Measurements from ENCODE around the gene OR6C68.
"Not testable (repeated sequence)": the region's sequence is repeated elsewhere in the genome, so short reads cannot be mapped to it uniquely, and the experiment has no call there.

Gene OR6C68

DNA sequence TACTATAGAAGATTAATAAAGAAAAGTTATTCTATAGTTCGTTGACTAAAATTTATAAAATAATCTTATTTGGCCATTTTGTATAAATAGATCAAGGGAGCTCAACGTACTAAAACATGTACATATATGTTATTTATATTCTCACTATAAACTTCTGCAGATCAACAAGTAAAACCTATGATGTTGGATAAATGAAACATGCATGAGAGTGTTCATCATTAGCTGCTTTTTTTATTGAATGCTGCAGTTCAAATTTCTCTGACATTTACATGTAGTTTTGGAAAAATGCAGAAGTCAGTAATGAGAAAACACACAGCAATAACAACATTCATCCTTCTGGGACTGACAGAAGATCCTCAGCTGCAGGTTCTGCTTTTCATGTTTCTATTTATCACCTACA, at the start of gene OR6C68:
Gene OR6C68 (plus strand): TSS at position 301 of the 400 bp plus-strand sequence. CDS start 0 bp downstream, at position 301.
- DNase-seq = no peak

GRCh38 chr12:55443776-55444175, 48.4 kb upstream of the OR6C68 start, which contains the start of gene OR6C2:
Gene OR6C2, plus strand, starts transcription at chr12:55444076. Its CDS starts 8,138 bp downstream, at chr12:55452214.
- no peak for DNase-seq

GRCh38 chr12:55445357-55445756, 46.8 kb upstream of the OR6C68 start:
- DNase-seq = no peak

- DNase-seq = no peak
Measured at GRCh38 chr12:55446326-55446725, 45.9 kb upstream of the OR6C68 start.

- no peak for DNase-seq
Measured at GRCh38 chr12:55448825-55449224, 43.4 kb upstream of the OR6C68 start.

DNA sequence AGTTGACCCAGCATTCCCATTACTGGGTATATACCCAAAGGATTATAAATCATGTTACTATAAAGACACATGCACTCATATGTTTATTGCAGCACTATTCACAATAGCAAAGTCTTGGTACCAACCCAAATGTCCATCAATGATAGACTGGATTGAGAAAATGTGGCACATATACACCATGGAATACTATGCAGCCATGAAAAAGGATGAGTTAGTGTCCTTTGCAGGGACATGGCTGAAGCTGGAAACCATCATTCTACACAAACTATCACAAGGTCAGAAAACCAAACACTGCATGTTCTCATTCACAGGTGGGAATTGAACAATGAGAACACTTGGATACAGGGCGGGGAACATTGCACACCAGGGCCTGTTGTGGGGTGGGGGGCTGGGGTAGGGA, 27.3 kb upstream of the OR6C68 start:
- not testable (repeated sequence) for DNase-seq

GRCh38 chr12:55467836-55468235, 24.3 kb upstream of the OR6C68 start:
- DNase-seq = no peak

- no peak for DNase-seq
Measured at GRCh38 chr12:55469291-55469690, 22.9 kb upstream of the OR6C68 start.

DNA sequence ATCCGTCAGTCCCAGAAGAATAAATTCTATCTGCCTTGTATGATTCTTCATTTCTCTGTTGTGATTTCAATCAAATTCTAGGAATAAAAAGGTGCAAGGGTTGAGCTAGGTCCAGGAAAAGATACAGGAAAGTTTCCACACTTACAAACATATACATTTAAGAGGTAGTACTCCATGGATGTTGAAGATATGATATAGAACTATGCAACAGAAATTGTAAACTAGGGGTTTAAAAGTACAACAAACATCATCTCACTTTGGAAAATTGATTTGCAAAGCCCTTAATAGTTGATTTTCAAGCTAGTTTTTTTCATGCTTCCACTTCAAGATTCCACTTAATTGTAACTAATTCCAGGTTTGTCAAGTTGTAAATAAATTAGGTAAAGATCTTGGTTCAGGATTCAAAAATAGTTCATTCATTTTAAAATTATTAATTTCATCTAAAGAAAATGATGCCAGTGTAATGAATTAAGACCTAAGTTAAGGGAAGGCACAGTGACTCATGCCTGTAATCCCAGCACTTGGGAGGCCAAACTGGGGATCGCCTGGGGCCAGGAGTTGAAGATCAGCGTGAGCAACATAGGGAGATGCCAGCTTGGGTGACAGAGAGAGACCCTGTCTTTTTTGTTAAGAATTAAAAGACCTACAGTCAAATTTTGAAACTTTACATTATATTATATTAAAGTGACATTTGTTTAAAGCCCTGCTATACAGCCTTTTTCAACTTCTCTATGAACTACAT, 21.9 kb upstream of the OR6C68 start, which contains the start of gene OR6C70:
Gene OR6C70 (minus strand): TSS at position 51 of the 742 bp plus-strand sequence. CDS start 0 bp downstream, at position 51.
- no peak for DNase-seq

DNA sequence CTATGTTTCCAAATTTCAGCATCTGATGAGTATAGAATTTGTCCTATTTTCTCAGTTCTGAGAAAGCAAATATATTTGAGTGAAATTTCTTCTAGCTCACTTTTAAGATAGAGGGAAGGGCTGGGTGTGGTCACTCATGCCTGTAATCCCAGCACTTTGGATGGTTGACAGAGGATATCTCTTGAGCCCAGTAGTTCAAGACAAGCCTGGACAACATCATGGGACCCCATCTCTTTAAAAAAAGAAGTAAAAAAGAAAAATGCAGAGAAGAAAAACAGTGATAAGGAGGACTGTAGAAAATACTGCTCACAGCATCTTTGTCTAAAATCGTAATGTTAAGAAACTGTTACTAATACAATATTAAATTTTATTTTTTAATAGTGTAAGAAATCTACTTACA, 19.9 kb upstream of the OR6C68 start:
- no peak for DNase-seq

- not testable (repeated sequence) for DNase-seq
Measured at GRCh38 chr12:55479136-55479535, 13.0 kb upstream of the OR6C68 start.

DNA sequence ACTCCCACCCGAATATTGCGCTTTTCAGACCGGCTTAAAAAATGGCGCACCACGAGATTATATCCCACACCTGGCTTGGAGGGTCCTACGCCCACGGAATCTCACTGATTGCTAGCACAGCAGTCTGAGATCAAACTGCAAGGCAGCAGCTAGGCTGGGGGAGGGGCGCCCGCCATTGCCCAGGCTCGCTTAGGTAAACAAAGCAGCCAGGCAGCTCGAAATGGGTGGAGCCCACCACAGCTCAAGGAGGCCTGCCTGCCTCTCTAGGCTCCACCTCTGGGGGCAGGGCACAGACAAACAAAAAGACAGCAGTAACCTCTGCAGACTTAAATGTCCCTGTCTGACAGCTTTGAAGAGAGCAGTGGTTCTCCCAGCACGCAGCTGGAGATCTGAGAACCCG, 7.9 kb upstream of the OR6C68 start:
- DNase-seq = not testable (repeated sequence)

DNA sequence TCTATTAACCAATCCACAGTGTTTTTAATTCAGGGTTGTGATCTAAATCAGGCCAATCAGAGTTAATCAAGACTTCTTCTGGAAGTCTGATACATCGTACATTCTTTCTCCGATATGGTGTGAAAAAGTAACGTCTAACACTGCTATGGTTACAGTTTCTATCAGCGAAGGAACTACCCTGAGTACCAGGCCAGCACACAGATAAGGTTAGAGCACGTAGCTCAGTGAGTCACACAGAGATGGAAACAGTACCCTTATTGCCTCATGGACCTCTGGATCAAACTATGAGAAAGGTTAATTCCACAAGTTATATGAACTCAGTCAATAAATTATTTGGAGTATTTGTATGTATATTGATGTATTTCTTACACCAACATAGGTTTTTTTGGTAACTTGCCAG, 3.3 kb downstream of the OR6C68 start:
- no peak for DNase-seq

- DNase-seq = no peak
Measured at GRCh38 chr12:55499231-55499630, 7.1 kb downstream of the OR6C68 start.

DNA sequence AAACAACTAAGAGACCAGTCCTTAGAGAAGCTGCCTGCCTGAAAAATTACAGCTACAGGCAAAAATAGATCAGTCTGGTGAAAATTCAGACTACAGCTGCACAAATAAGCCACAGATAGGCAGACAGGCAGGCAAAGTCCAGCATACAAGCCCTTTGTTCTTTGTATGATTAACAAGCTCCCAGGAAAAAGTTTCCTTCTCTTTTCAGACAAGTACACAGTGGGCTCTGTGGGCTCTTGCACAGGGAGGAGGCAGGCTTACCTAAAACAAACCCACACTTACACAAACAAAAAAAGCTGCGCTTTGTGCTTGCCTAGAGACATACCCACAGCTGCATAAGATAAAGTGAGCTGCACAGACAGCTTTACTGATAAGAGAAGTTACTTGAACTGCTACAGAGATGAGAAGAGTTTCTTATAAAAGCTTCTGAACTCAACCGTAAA, 7.7 kb downstream of the OR6C68 start:
- no peak for DNase-seq

- no peak for DNase-seq
Measured at GRCh38 chr12:55501601-55502000, 9.4 kb downstream of the OR6C68 start.

DNA sequence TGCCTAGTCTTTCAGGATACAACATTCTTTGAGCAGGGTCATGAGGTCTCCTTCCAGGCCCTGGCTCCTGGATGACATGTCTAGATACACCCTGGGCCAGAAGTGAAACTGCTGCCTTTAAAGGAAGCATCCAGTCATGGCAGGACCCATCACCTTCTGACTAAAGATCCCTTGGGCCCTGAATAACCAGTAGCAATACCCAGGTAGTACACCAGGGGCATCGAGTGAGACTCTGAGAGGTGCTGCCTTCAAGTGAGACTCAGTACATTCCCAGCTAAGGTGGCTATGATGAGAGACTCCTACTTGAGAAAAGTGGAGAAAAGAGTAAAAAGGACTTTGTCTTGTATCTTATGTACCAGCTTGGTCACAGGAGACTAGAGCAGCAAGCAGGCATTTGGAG, 23.5 kb downstream of the OR6C68 start:
- DNase-seq = no peak

DNA sequence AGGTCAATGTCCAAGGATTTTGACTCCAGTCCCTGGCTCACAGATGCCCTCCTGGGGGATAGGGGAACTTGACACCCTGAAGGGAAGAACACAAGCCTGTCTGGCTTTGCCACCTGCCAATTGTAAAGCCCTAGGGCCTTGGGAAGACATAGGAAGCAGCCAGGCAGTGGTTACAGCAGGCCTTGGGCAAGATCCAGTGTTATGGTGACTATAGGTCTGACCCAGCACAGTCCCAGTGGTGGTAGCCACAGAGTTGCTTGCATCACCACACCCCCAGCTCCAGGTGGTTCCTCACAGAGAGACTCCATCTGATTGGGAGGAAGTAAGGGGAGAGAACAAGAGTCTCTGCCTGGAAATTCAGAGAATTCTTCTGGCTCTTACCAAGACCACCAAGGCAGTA, 24.2 kb downstream of the OR6C68 start:
- DNase-seq = no peak

All from 8988T (cell line).